ENCODE results near the gene NCLN.

- TF ChIP-seq POLR2A (IDR thresholded peaks at IDR 0.05): no peak
- no peak for TF ChIP-seq CTCF (IDR thresholded peaks at IDR 0.05)
Observed at GRCh38 chr19:3138268-3138667, 47.5 kb upstream of the NCLN start.
